Suprapubic skin (tissue), 4 donors: ENCODE results near the gene SARS2. TPM values are rescaled to one million over a fixed set of nuclear protein-coding genes. Genes with fewer than 3 reads are reported as not detected.

Experiments used
- DNase-seq, 2 donors: peaks; one replicate each; pipeline ENCODE4 v3.0.0-alpha.2; 2019; ENCODE audit warnings: low spot score in 2 of 2
- H3K27ac ChIP-seq: fragments of 200-600 bp; sonication (generic); one replicate; pipeline ENCODE4 v1.5.1; 2019
- H3K27me3 ChIP-seq: fragments of 200-600 bp; sonication (generic); one replicate; pipeline ENCODE4 v1.5.1; 2019
- H3K36me3 ChIP-seq: fragments of 200-600 bp; sonication (generic); one replicate; pipeline ENCODE4 v1.5.1; 2019
- H3K4me1 ChIP-seq: fragments of 200-600 bp; sonication (generic); one replicate; pipeline ENCODE4 v1.5.1; 2019
- H3K4me3 ChIP-seq: fragments of 200-600 bp; sonication (generic); one replicate; pipeline ENCODE4 v1.5.1; 2019; ENCODE audit warnings: mild to moderate bottlenecking
- H3K9me3 ChIP-seq: fragments of 200-600 bp; sonication (generic); one replicate; pipeline ENCODE4 v1.5.1; 2019
- EP300 ChIP-seq: sonication (generic); formaldehyde crosslinking; IDR thresholded peaks from one replicate; pipeline ENCODE4 v1.6.1; 2017; ENCODE audit warnings: antibody characterized with exemption
- POLR2A ChIP-seq, 2 donors: fragments of 450-650 bp; IDR thresholded peaks; one replicate each; pipeline ENCODE4 v1.6.1; 2017; ENCODE audit warnings: antibody characterized with exemption in 2 of 2, mild to moderate bottlenecking in 2 of 2, moderate library complexity in 2 of 2
- POLR2AphosphoS5 ChIP-seq, 3 donors: sonication (generic); formaldehyde crosslinking; IDR thresholded peaks; one replicate each; pipeline ENCODE4 v1.6.1; 2017; ENCODE audit warnings: antibody characterized with exemption in 3 of 3
- WGBS: methylation state at CpG from one replicate; pipeline ENCODE4 v1.1.5; 2018; 5-methylcytosine and 5-hydroxymethylcytosine counted together
- total RNA-seq, 4 donors: library from RNA; depleted of rRNA; stranded (reverse); fragments of >200 nt; gene quantifications; one replicate each; pipeline ENCODE4 v1.1.0, GENCODE V29; 2016
- TF ChIP-seq, protein P1 (sequence below), 2 donors: fragments of 200-600 bp in 1 of 2; fragments of 450-650 bp in 1 of 2; sonication (generic) in 1 of 2; IDR thresholded peaks; one replicate each; pipeline ENCODE4 v1.5.1; 2016 to 2019; ENCODE audit warnings: antibody characterized with exemption in 2 of 2, mild to moderate bottlenecking in 1 of 2, moderate library complexity in 1 of 2

SARS2 gene
- total RNA-seq, 4 donors from 2014 or later = 18.5 to 36.4 (median 29.2) TPM

- Histone ChIP-seq H3K27me3 (no peaks in the 10 kb centered on the region), H3K36me3 (peaks cover 33% of the 10 kb centered on the region), H3K9me3 (no peaks in the 10 kb centered on the region), H3K4me1 (no peaks in the 10 kb centered on the region), H3K27ac (no peak overlapping the region), H3K4me3 (no peak overlapping the region)
- WGBS = 94% methylated on average over 12 of the region's 12 CpGs
- TF ChIP-seq, protein P1, sequence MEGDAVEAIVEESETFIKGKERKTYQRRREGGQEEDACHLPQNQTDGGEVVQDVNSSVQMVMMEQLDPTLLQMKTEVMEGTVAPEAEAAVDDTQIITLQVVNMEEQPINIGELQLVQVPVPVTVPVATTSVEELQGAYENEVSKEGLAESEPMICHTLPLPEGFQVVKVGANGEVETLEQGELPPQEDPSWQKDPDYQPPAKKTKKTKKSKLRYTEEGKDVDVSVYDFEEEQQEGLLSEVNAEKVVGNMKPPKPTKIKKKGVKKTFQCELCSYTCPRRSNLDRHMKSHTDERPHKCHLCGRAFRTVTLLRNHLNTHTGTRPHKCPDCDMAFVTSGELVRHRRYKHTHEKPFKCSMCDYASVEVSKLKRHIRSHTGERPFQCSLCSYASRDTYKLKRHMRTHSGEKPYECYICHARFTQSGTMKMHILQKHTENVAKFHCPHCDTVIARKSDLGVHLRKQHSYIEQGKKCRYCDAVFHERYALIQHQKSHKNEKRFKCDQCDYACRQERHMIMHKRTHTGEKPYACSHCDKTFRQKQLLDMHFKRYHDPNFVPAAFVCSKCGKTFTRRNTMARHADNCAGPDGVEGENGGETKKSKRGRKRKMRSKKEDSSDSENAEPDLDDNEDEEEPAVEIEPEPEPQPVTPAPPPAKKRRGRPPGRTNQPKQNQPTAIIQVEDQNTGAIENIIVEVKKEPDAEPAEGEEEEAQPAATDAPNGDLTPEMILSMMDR (IDR thresholded peaks at IDR 0.05) = no peak
- TF ChIP-seq POLR2AphosphoS5 (IDR thresholded peaks at IDR 0.05) (no peak), EP300 (no peak), POLR2A (IDR thresholded peaks at IDR 0.05) (no peak)
- no peak for DNase-seq
Measured at GRCh38 chr19:38910488-38910887, 20.1 kb downstream of the SARS2 start.

- Histone ChIP-seq H3K4me1 (no peaks in the 10 kb centered on the region), H3K27me3 (no peaks in the 10 kb centered on the region), H3K9me3 (no peaks in the 10 kb centered on the region), H3K4me3 (no peak overlapping the region), H3K36me3 (peaks cover 37% of the 10 kb centered on the region), H3K27ac (no peak overlapping the region)
- WGBS = 55% methylated on average over 10 of the region's 10 CpGs
- TF ChIP-seq POLR2A (IDR thresholded peaks at IDR 0.05) (no peak), POLR2AphosphoS5 (IDR thresholded peaks at IDR 0.05) (no peak), EP300 (no peak)
- TF ChIP-seq, protein P1 (IDR thresholded peaks at IDR 0.05) = no peak
- DNase-seq = no peak
Measured at GRCh38 chr19:38908911-38909310, 21.7 kb downstream of the SARS2 start.

- Histone ChIP-seq H3K27me3 (no peaks in the 10 kb centered on the region), H3K4me3 (no peak overlapping the region), H3K36me3 (peaks cover 37% of the 10 kb centered on the region), H3K9me3 (no peaks in the 10 kb centered on the region), H3K4me1 (no peaks in the 10 kb centered on the region), H3K27ac (no peak overlapping the region)
- no peak for DNase-seq
- TF ChIP-seq, protein P1 (IDR thresholded peaks at IDR 0.05) = no peak
- no peak for TF ChIP-seq POLR2AphosphoS5 (IDR thresholded peaks at IDR 0.05)
- TF ChIP-seq POLR2A (IDR thresholded peaks at IDR 0.05) = no peak
- no peak for TF ChIP-seq EP300
- 93% methylated on average over 12 of the region's 12 CpGs for WGBS
Measured at GRCh38 chr19:38907670-38908069, 22.9 kb downstream of the SARS2 start.

DNA sequence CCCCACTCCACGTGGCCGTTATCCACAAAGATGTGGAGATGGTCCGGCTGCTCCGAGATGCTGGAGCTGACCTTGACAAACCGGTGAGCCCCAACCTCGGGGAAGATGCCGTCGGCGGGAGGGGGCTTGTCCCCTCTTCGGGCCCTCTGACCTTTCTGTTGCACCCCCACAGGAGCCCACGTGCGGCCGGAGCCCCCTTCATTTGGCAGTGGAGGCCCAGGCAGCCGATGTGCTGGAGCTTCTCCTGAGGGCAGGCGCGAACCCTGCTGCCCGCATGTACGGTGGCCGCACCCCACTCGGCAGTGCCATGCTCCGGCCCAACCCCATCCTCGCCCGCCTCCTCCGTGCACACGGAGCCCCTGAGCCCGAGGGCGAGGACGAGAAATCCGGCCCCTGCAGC, 23.3 kb downstream of the SARS2 start:
- no peak for TF ChIP-seq POLR2A (IDR thresholded peaks at IDR 0.05)
- TF ChIP-seq, protein P1 (IDR thresholded peaks at IDR 0.05) = no peak
- no peak for TF ChIP-seq POLR2AphosphoS5 (IDR thresholded peaks at IDR 0.05)
- no peak for TF ChIP-seq EP300

GRCh38 chr19:38905620-38906019, 24.9 kb downstream of the SARS2 start:
- Histone ChIP-seq H3K9me3 (no peaks in the 10 kb centered on the region), H3K27ac (no peak overlapping the region), H3K4me1 (peaks cover 6% of the 10 kb centered on the region), H3K36me3 (peaks cover 37% of the 10 kb centered on the region), H3K4me3 (no peak overlapping the region), H3K27me3 (no peaks in the 10 kb centered on the region)
- no peak for DNase-seq
- no peak for TF ChIP-seq EP300
- no peak for TF ChIP-seq POLR2AphosphoS5 (IDR thresholded peaks at IDR 0.05)
- TF ChIP-seq, protein P1 (IDR thresholded peaks at IDR 0.05) = no peak
- TF ChIP-seq POLR2A (IDR thresholded peaks at IDR 0.05) = no peak
- WGBS = 93% methylated on average over 3 of the region's 4 CpGs

More for the DNA sequence above, 23.3 kb downstream of the SARS2 start:
- no peaks in the 10 kb centered on the region for H3K4me1 ChIP-seq
- H3K4me3 ChIP-seq = no peak overlapping the region
- no peak for DNase-seq
- H3K9me3 ChIP-seq = no peaks in the 10 kb centered on the region
- H3K27me3 ChIP-seq = no peaks in the 10 kb centered on the region
- peaks cover 37% of the 10 kb centered on the region for H3K36me3 ChIP-seq
- WGBS = 95% methylated on average over 21 of the region's 29 CpGs
- H3K27ac ChIP-seq = no peak overlapping the region
